ENCODE measurements around the gene SH2B3. TPM values are rescaled to one million over a fixed set of nuclear protein-coding genes. Genes with fewer than 3 reads are reported as not detected.

SH2B3 gene
- total RNA-seq, 1 experiment from 2014 or later, result 40.3 TPM

GRCh38 chr12:111437816-111438454 is 32.2 kb downstream of the SH2B3 start:
- Histone ChIP-seq H3K23ac (ENCODE audit: insufficient read length, low read depth, low read length) (no peak overlapping the region), H2AFZ (ENCODE audit: low read length) (no peak overlapping the region), H3K27me3 (ENCODE audit: insufficient read depth, low read length) (no peaks in the 10 kb centered on the region), H3K4me1 (ENCODE audit: insufficient read depth, low read length) (peaks cover 13% of the 10 kb centered on the region; the same call in 1 of the 2 replicates), H2BK120ac (ENCODE audit: low read depth, low read length, poor library complexity, severe bottlenecking) (no peak overlapping the region), H2AK5ac (ENCODE audit: insufficient read length, low read length) (no peak overlapping the region), H3K23me2 (ENCODE audit: insufficient read length, low read depth, low read length, poor library complexity, severe bottlenecking) (no peaks in the 10 kb centered on the region), H3K4ac (ENCODE audit: low read depth, low read length) (no peak overlapping the region), H2BK20ac (ENCODE audit: low read depth, low read length, poor library complexity, severe bottlenecking) (no peak overlapping the region), H4K5ac (ENCODE audit: insufficient read length, low read depth, low read length) (no peak overlapping the region), H2BK15ac (ENCODE audit: low read depth, low read length) (no peak overlapping the region), H3K9ac (ENCODE audit: extremely low read depth, insufficient read length, low read length) (no peak overlapping the region), H3K79me1 (ENCODE audit: insufficient read depth, low read depth, low read length, poor library complexity, severe bottlenecking) (no peaks in the 10 kb centered on the region), H4K91ac (ENCODE audit: insufficient read length, low read depth, low read length) (no peak overlapping the region), H3K79me2 (ENCODE audit: insufficient read depth, low read length) (peaks cover 15% of the 10 kb centered on the region; the same call in 1 of the 2 replicates), H2BK12ac (ENCODE audit: insufficient read length, low read depth, low read length) (no peak overlapping the region), H3K9me3 (ENCODE audit: control insufficient read depth, low read depth, low read length) (no peaks in the 10 kb centered on the region), H3K18ac (ENCODE audit: insufficient read length, low read depth, low read length) (no peak overlapping the region), H3K27ac (ENCODE audit: insufficient read length, low read depth, low read length) (no peak overlapping the region), H3K4me2 (ENCODE audit: insufficient read depth, insufficient read length, low read length) (no peak overlapping the region), H4K20me1 (ENCODE audit: control insufficient read depth, insufficient read depth, insufficient read length) (no peaks in the 10 kb centered on the region), H4K8ac (replicated peaks; ENCODE audit: insufficient read length, low read depth, low read length) (no peak overlapping the region), H3K56ac (ENCODE audit: insufficient read length, low read depth, low read length) (no peak overlapping the region), H3K14ac (ENCODE audit: insufficient read depth, low read length) (no peak overlapping the region; the same call in 1 of the 2 replicates), H2BK5ac (ENCODE audit: insufficient read length, low read length) (no peak overlapping the region), H3T11ph (ENCODE audit: low read length) (no peak overlapping the region)
- H3K4me3 Mint-ChIP-seq, result no peak overlapping the region; a peak in 1 of 5 replicates
- H3K27me3 Mint-ChIP-seq (ENCODE audit: low read depth), result no peaks in the 10 kb centered on the region; the same call in 1 of the 2 replicates
- no CpG with 5 or more reads among the region's 8 CpGs for WGBS (ENCODE audit: extremely low coverage, insufficient read length, low lambda C conversion rate)
- H3K27ac Mint-ChIP-seq, result peak overlapping the region; percentile 62 to 96 (median 94); a peak in 4 of 7 replicates
- no peak for DNase-seq
- H3K36me3 Mint-ChIP-seq (ENCODE audit: insufficient read depth in 1 of 3, low read depth in 3 of 3), result peaks cover 0 to 9% (median 9%) of the 10 kb centered on the region in 3 experiments; a peak in 6 of 7 replicates
- no peaks in the 10 kb centered on the region for H3K9me3 Mint-ChIP-seq
- no peak for TF ChIP-seq CTCF (conservative IDR thresholded peaks at IDR 0.05)
- peaks cover 49 to 52% of the 10 kb centered on the region in 2 experiments for H3K4me1 Mint-ChIP-seq

Measured in H9 (cell line).